HCT116 (cell line): Measurements from ENCODE around the gene GUCY2D. TPM values are rescaled to one million over a fixed set of nuclear protein-coding genes. Genes with fewer than 3 reads are reported as not detected.
A peak's percentile ranks its signal among the peaks of the same experiment; 100 is the strongest.

Source experiments
- ATAC-seq: fragments of 200-7000 bp; cut with Tn5 transposase; 2 replicates; pipeline ENCODE4 v1.9.1; 2020; ENCODE audit warnings: mild to moderate bottlenecking, moderate library complexity
- BruUV-seq: library from RNA; stranded (reverse); fragments of 400-500 nt; replicated peaks from 2 replicates; lab custom pipeline; 2021; lab: Mats Ljungman, UMichigan
- CTCF ChIA-PET: fragments of 300-600 bp; sonication (Branson Sonifier 250); formaldehyde crosslinking; loops from one replicate; lab custom pipeline; 2021; ENCODE audit warnings: antibody characterized with exemption; lab: Charles Lee
- POLR2A ChIA-PET: fragments of 300-600, 350-600 bp; sonication (Branson Sonifier 250); formaldehyde crosslinking; loops from one replicate; lab custom pipeline; 2021; ENCODE audit warnings: antibody characterized with exemption; lab: Charles Lee
- RAD21 ChIA-PET, 2 experiments: fragments of 300-600 bp; sonication (Branson Sonifier 250); formaldehyde crosslinking; loops; one replicate each; lab custom pipeline; 2023; ENCODE audit warnings: low total read pairs in 2 of 2; ENCODE audit not compliant: uncharacterized antibody in 2 of 2, unreplicated experiment in 2 of 2, low non-redundant PET in 1 of 2; lab: Charles Lee
- DNase-seq: peaks from one replicate; pipeline ENCODE4 v3.0.0-alpha.2; 2010; ENCODE audit warnings: low read depth, low spot score
- H2AFZ ChIP-seq: fragments of 200-600 bp; shearing (Covaris generic), sonication (generic); 2 replicates; pipeline ENCODE4 v1.6.1; 2017; ENCODE audit warnings: low read depth, mixed run types, mixed read lengths, antibody characterized with exemption, low read length; ENCODE audit not compliant: poor library complexity, severe bottlenecking
- H3K27ac ChIP-seq: 2 replicates; pipeline ENCODE4 v1.5.1; 2012; ENCODE audit warnings: low read depth, low read length
- H3K27me3 ChIP-seq: fragments of 200-600 bp; sonication (generic); 2 replicates; pipeline ENCODE4 v1.6.1; 2016; ENCODE audit warnings: mixed run types, low read length, mixed read lengths; ENCODE audit not compliant: insufficient read depth
- H3K36me3 ChIP-seq, 2 experiments: fragments of 200-500 bp in 1 of 2; fragments of 200-600 bp in 1 of 2; sonication (Bioruptor generic) in 1 of 2; sonication (generic) in 1 of 2; 2 replicates each; pipeline versions ENCODE4 v1.5.1 to v1.6.1; 2014 to 2016; ENCODE audit warnings: low read length in 2 of 2, inconsistent platforms in 1 of 2, mixed read lengths in 1 of 2, mixed run types in 1 of 2; ENCODE audit not compliant: insufficient read depth in 2 of 2, control insufficient read depth in 1 of 2
- H3K4me1 ChIP-seq, 2 experiments: fragments of 200-600 bp in 1 of 2; sonication (generic) in 1 of 2; 2 replicates each; pipeline versions ENCODE4 v1.5.1 to v1.6.1; 2012 to 2017; ENCODE audit warnings: low read length in 2 of 2, inconsistent platforms in 1 of 2, mild to moderate bottlenecking in 1 of 2, mixed read lengths in 1 of 2, mixed run types in 1 of 2, moderate library complexity in 1 of 2; ENCODE audit not compliant: insufficient read depth in 2 of 2, control insufficient read depth in 1 of 2
- H3K4me2 ChIP-seq: fragments of 200-600 bp; sonication (generic); 2 replicates; pipeline ENCODE4 v1.6.1; 2017; ENCODE audit warnings: mixed run types, low read length, mixed read lengths
- H3K4me3 ChIP-seq, 2 experiments: fragments of 200-600 bp in 1 of 2; sonication (generic) in 1 of 2; replicated peaks in 1 of 2; 2 replicates each; pipeline ENCODE4 v1.5.1; 2011 to 2016; ENCODE audit warnings: low read length in 2 of 2, control low read depth in 1 of 2, low read depth in 1 of 2, mild to moderate bottlenecking in 1 of 2, mixed read lengths in 1 of 2, mixed run types in 1 of 2
- H3K79me2 ChIP-seq: fragments of 200-600 bp; sonication (generic); 2 replicates; pipeline ENCODE4 v1.6.1; 2017; ENCODE audit warnings: mild to moderate bottlenecking, mixed run types, low read length, moderate library complexity, mixed read lengths; ENCODE audit not compliant: insufficient read depth
- H3K9ac ChIP-seq: fragments of 200-600 bp; sonication (generic); 2 replicates; pipeline ENCODE4 v1.6.1; 2016; ENCODE audit warnings: low read length, mixed read lengths
- H3K9me2 ChIP-seq: fragments of 200-600 bp; sonication (generic), shearing (Covaris generic); 2 replicates; pipeline ENCODE4 v1.6.1; 2017; ENCODE audit warnings: mixed run types, mild to moderate bottlenecking, moderate library complexity; ENCODE audit not compliant: insufficient read depth
- H3K9me3 ChIP-seq, 2 experiments: fragments of 200-500 bp in 1 of 2; fragments of 200-600 bp in 1 of 2; sonication (Bioruptor generic) in 1 of 2; sonication (generic) in 1 of 2; 2 replicates each; pipeline ENCODE4 v1.6.1; 2014 to 2017; ENCODE audit warnings: low read length in 2 of 2, mixed read lengths in 2 of 2, inconsistent platforms in 1 of 2, low read depth in 1 of 2, mild to moderate bottlenecking in 1 of 2, mixed run types in 1 of 2, moderate library complexity in 1 of 2; ENCODE audit not compliant: control insufficient read depth in 1 of 2, insufficient read depth in 1 of 2
- H4K20me1 ChIP-seq: fragments of 200-600 bp; sonication (generic), shearing (Covaris generic); 2 replicates; pipeline ENCODE4 v1.6.1; 2017; ENCODE audit warnings: mixed run types, mild to moderate bottlenecking, moderate library complexity; ENCODE audit not compliant: insufficient read depth
- CBX3 ChIP-seq: IDR thresholded peaks from 2 replicates; pipeline ENCODE4 v1.6.1; 2012; ENCODE audit warnings: low read depth
- EGR1 ChIP-seq: IDR thresholded peaks from 2 replicates; pipeline ENCODE4 v1.6.1; 2012; ENCODE audit warnings: low read depth
- ELF1 ChIP-seq: IDR thresholded peaks from 2 replicates; pipeline ENCODE4 v1.6.1; 2012; ENCODE audit warnings: low read depth, borderline replicate concordance
- POLR2A ChIP-seq: IDR thresholded peaks from 2 replicates; pipeline ENCODE4 v1.7.0; 2011; ENCODE audit warnings: borderline replicate concordance; ENCODE audit not compliant: insufficient read depth, insufficient read length; ENCODE audit errors: extremely low read depth
- POLR2AphosphoS5 ChIP-seq: IDR thresholded peaks from 2 replicates; pipeline ENCODE4 v1.6.1; 2011; ENCODE audit warnings: mild to moderate bottlenecking, low read depth, low read length, moderate library complexity
- RAD21 ChIP-seq: IDR thresholded peaks from 2 replicates; pipeline ENCODE4 v1.6.1; 2012; ENCODE audit warnings: low read depth, mild to moderate bottlenecking
- SIN3A ChIP-seq: IDR thresholded peaks from 2 replicates; pipeline ENCODE4 v1.6.1; 2012; ENCODE audit warnings: low read depth
- SRF ChIP-seq: IDR thresholded peaks from 2 replicates; pipeline ENCODE4 v1.6.1; 2012; ENCODE audit warnings: low read depth
- YY1 ChIP-seq: IDR thresholded peaks from 2 replicates; pipeline ENCODE4 v1.6.1; 2011; ENCODE audit warnings: low read length, low read depth, moderate library complexity, mild to moderate bottlenecking; ENCODE audit not compliant: insufficient replicate concordance; ENCODE audit errors: extremely low read depth
- ZFX ChIP-seq: fragments of 450-650 bp; IDR thresholded peaks from 2 replicates; pipeline ENCODE4 v1.6.1; 2017
- intact Hi-C: fragments of 100-400 bp; cut with micrococcal nuclease; formaldehyde crosslinking; loops from 2 replicates; pipeline ENCODE4 v1.10.0; 2022
- total RNA-seq: library from RNA; stranded (reverse); gene quantifications from one replicate; pipeline ENCODE4 v1.2.1, GENCODE V29; 2021; ENCODE audit not compliant: unreplicated experiment
- TF ChIP-seq, protein P1 (sequence below): IDR thresholded peaks from 2 replicates; pipeline ENCODE4 v1.6.1; 2012
- TF ChIP-seq, protein P2 (sequence below): IDR thresholded peaks from 2 replicates; pipeline ENCODE4 v1.6.1; 2012
- TF ChIP-seq, protein P3 (sequence below), 3 experiments: fragments of 200-600 bp in 1 of 3; sonication (generic) in 1 of 3; IDR thresholded peaks in 2 of 3; conservative IDR thresholded peaks in 1 of 3; 2 replicates each; pipeline ENCODE4 v1.5.1; 2012 to 2017; ENCODE audit warnings: low read depth in 2 of 3, low read length in 2 of 3, antibody characterized with exemption in 1 of 3, borderline replicate concordance in 1 of 3, control low read depth in 1 of 3, mild to moderate bottlenecking in 1 of 3, mixed read lengths in 1 of 3, mixed run types in 1 of 3, moderate library complexity in 1 of 3; ENCODE audit not compliant: insufficient read depth in 1 of 3

Gene GUCY2D
- total RNA-seq, 1 experiment from 2014 or later, result 1.4 TPM

DNA sequence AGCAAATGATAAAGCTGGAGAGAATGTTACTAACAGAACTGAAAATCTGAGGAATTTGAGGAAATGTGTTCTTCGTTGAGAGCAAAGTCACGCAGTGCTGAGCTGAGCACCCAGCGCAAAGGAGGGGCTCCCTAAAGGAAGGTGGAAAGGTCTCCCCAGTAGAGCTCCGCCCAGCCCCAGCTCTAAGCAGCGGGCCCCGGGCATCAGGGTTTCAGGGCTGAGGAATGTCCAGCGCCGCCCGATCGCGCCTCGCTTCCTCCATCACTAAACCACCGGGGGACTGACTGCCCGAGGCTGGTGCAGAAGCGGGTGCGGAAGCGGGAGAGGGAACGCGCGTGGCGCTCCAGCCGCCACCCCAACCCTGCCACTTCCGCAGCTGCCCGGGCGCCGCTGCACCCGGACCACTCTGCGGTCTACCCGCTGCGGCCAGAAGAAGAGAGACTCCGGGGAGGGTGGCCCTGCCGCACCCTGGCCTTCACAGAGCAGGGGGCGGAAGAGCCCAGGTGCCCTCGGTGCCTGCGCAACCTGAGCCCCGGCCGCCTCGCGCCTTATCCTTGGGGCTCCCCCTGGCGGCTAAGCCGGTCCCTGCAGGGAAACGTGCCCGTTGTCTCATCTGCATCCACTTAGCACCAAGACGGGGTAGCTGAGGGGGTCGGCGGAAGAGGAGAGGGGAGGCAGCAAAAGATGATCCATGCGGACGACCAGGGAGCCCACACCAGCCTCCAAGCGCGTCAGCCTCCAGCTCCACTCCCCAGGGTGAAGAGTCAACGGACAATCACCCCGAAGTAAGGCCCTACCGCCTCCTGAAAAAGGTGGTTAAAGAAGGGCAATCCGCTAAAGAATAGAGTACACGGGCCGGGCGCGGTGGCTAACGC lies 12.4 kb upstream of the GUCY2D start:
- Histone ChIP-seq H3K36me3 (no peaks in the 10 kb centered on the region), H3K9me3 (no peaks in the 10 kb centered on the region), H3K27me3 (no peaks in the 10 kb centered on the region), H3K4me2 (peak overlapping the region; percentile 92), H3K4me3 (peak overlapping the region; percentile 44 to 60), H2AFZ (peak overlapping the region; percentile 70), H3K27ac (peak overlapping the region; percentile 57; the same call in 1 of the 2 replicates), H3K9ac (peak overlapping the region; percentile 71), H4K20me1 (no peaks in the 10 kb centered on the region), H3K4me1 (peaks cover 10 to 29% of the 10 kb centered on the region in 2 experiments), H3K79me2 (no peaks in the 10 kb centered on the region), H3K9me2 (no peaks in the 10 kb centered on the region)
- DNase-seq (peak; percentile 63), ATAC-seq (peak; percentile 88)
- POLR2A ChIA-PET, result interaction anchor here (1.7 kb wide), 1 partner anchor 51 kb away, joined by 4 read pairs; no protein-coding TSS in a partner anchor
- RAD21 ChIA-PET, result interaction anchor here (0.6 to 1.4 kb wide), 5 partner anchors 26 to 290 kb away, joined by 3 to 7 read pairs (median 4); no protein-coding TSS in a partner anchor
- BruUV-seq, result no TSS peak
- TF ChIP-seq EGR1 (peak; percentile 38; the same call in 1 of the 2 replicates), POLR2AphosphoS5 (peak; percentile 74), YY1 (no peak), ZFX (peak; percentile 50; the same call in 1 of the 2 replicates), ELF1 (peak; percentile 43; the same call in 1 of the 2 replicates), POLR2A (peak; percentile 78), SRF (no peak), SIN3A (0 out of 2 replicates have a peak, but pooled peaks have one; percentile 17), RAD21 (peak; percentile 69), CBX3 (peak; percentile 80; the same call in 1 of the 2 replicates)
- TF ChIP-seq, protein P1, sequence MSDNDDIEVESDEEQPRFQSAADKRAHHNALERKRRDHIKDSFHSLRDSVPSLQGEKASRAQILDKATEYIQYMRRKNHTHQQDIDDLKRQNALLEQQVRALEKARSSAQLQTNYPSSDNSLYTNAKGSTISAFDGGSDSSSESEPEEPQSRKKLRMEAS, result peak; percentile 85
- TF ChIP-seq, protein P2, sequence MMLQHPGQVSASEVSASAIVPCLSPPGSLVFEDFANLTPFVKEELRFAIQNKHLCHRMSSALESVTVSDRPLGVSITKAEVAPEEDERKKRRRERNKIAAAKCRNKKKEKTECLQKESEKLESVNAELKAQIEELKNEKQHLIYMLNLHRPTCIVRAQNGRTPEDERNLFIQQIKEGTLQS, result no peak
- TF ChIP-seq, protein P3, sequence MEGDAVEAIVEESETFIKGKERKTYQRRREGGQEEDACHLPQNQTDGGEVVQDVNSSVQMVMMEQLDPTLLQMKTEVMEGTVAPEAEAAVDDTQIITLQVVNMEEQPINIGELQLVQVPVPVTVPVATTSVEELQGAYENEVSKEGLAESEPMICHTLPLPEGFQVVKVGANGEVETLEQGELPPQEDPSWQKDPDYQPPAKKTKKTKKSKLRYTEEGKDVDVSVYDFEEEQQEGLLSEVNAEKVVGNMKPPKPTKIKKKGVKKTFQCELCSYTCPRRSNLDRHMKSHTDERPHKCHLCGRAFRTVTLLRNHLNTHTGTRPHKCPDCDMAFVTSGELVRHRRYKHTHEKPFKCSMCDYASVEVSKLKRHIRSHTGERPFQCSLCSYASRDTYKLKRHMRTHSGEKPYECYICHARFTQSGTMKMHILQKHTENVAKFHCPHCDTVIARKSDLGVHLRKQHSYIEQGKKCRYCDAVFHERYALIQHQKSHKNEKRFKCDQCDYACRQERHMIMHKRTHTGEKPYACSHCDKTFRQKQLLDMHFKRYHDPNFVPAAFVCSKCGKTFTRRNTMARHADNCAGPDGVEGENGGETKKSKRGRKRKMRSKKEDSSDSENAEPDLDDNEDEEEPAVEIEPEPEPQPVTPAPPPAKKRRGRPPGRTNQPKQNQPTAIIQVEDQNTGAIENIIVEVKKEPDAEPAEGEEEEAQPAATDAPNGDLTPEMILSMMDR (IDR thresholded peaks at IDR 0.05 in 2 of 3, conservative IDR thresholded peaks at IDR 0.05 in 1 of 3; ENCODE audit: borderline replicate concordance in 1 of 3, insufficient read depth in 1 of 3, low read depth in 2 of 3, low read length in 2 of 3), result peak; percentile 83 to 94 (median 90)
- intact Hi-C loops, result loop anchor here (2.0 to 5.0 kb wide), 3 partner anchors 52 to 248 kb away; no protein-coding TSS in a partner anchor
- CTCF ChIA-PET, result interaction anchor here (0.6 to 3.0 kb wide), 23 partner anchors 9 to 246 kb away, joined by 3 to 47 read pairs (median 4); partner anchors contain the start of genes CHD3, CNTROB, GUCY2D and NAA38
